Stimulated activated CD4-positive, alpha-beta T cell treated with anti-CD3 and anti-CD28 coated beads, Interleukin-4, amount 100 ng/mL, for 48 hours (primary cell): Measurements from ENCODE around the gene SLC6A6.

ENCODE experiments used
- DNase-seq, 2 donors: peaks; one replicate each; pipeline ENCODE4 v3.0.0-alpha.2; 2020; ENCODE audit warnings: low read depth in 2 of 2

SLC6A6 gene

GRCh38 chr3:14487821-14488220 lies 85.4 kb downstream of the SLC6A6 start:
- DNase-seq, result no peak

- DNase-seq, result no peak
These were observed 86.1 kb downstream of the SLC6A6 start for GRCh38 chr3:14488286-14489041.

GRCh38 chr3:14489641-14490040 lies 87.2 kb downstream of the SLC6A6 start:
- no peak for DNase-seq

- DNase-seq, result no peak
These were observed 87.8 kb downstream of the SLC6A6 start for GRCh38 chr3:14490255-14490654.

GRCh38 chr3:14490831-14491230 lies 88.4 kb downstream of the SLC6A6 start:
- DNase-seq, result no peak

GRCh38 chr3:14491396-14492190 lies 89.2 kb downstream of the SLC6A6 start:
- DNase-seq, result no peak

- DNase-seq, result no peak
These were observed 90.8 kb downstream of the SLC6A6 start for GRCh38 chr3:14492948-14493881.

- DNase-seq, result no peak
These were observed 92.0 kb downstream of the SLC6A6 start for GRCh38 chr3:14494279-14494972.

GRCh38 chr3:14494973-14495300 lies 92.5 kb downstream of the SLC6A6 start:
- DNase-seq, result no peak

GRCh38 chr3:14496351-14496750 lies 93.9 kb downstream of the SLC6A6 start:
- DNase-seq, result no peak

GRCh38 chr3:14497321-14497720 lies 94.9 kb downstream of the SLC6A6 start:
- no peak for DNase-seq

- DNase-seq, result no peak
These were observed 100.1 kb downstream of the SLC6A6 start for GRCh38 chr3:14502472-14502871.

- no peak for DNase-seq
These were observed 100.8 kb downstream of the SLC6A6 start for GRCh38 chr3:14503033-14503705.

GRCh38 chr3:14503706-14504065 lies 101.3 kb downstream of the SLC6A6 start:
- no peak for DNase-seq

GRCh38 chr3:14505001-14505802 lies 102.8 kb downstream of the SLC6A6 start:
- DNase-seq, result no peak

GRCh38 chr3:14505803-14506500 lies 103.5 kb downstream of the SLC6A6 start:
- no peak for DNase-seq

- DNase-seq, result no peak
These were observed 104.4 kb downstream of the SLC6A6 start for GRCh38 chr3:14506626-14507304.

- no peak for DNase-seq
These were observed 104.9 kb downstream of the SLC6A6 start for GRCh38 chr3:14507305-14507741.
